Glomerular endothelial cell (primary cell): Measurements from ENCODE around the gene PTPN18. TPM values are rescaled to one million over a fixed set of nuclear protein-coding genes. Genes with fewer than 3 reads are reported as not detected.

Experiments
- DNase-seq: peaks from one replicate; pipeline ENCODE4 v3.0.0-alpha.2; 2011; ENCODE audit warnings: low read depth, low spot score; ENCODE audit errors: extremely low read depth
- total RNA-seq: library from RNA; depleted of rRNA; stranded (reverse); fragments of >200 nt; gene quantifications from 2 replicates; pipeline ENCODE4 v1.2.3, GENCODE V29; 2015

The PTPN18 gene
- total RNA-seq, 1 donor from 2014 or later, result 26.0 TPM

- no peak for DNase-seq
Measured at GRCh38 chr2:130363479-130363878, 7.6 kb downstream of the PTPN18 start.

- DNase-seq, result no peak
Measured at GRCh38 chr2:130365075-130365474, 9.2 kb downstream of the PTPN18 start.

- no peak for DNase-seq
Measured at GRCh38 chr2:130365963-130366362, 10.1 kb downstream of the PTPN18 start.

GRCh38 chr2:130366720-130367119, 10.9 kb downstream of the PTPN18 start:
- no peak for DNase-seq

GRCh38 chr2:130368786-130369185, 12.9 kb downstream of the PTPN18 start:
- no peak for DNase-seq

- no peak for DNase-seq
Measured at GRCh38 chr2:130369311-130369964, 13.6 kb downstream of the PTPN18 start.

GRCh38 chr2:130369965-130370341, 14.1 kb downstream of the PTPN18 start:
- no peak for DNase-seq

GRCh38 chr2:130370490-130370889, 14.6 kb downstream of the PTPN18 start:
- DNase-seq, result no peak

GRCh38 chr2:130371723-130372054, 15.8 kb downstream of the PTPN18 start:
- no peak for DNase-seq

- no peak for DNase-seq
Measured at GRCh38 chr2:130372055-130372832, 16.4 kb downstream of the PTPN18 start.

- no peak for DNase-seq
Measured at GRCh38 chr2:130372833-130373807, 17.3 kb downstream of the PTPN18 start.

GRCh38 chr2:130373808-130374365, 18.0 kb downstream of the PTPN18 start:
- no peak for DNase-seq

- no peak for DNase-seq
Measured at GRCh38 chr2:130374587-130375290, 18.9 kb downstream of the PTPN18 start.

GRCh38 chr2:130375291-130376266, 19.7 kb downstream of the PTPN18 start:
- DNase-seq, result no peak

- DNase-seq, result no peak
Measured at GRCh38 chr2:130376433-130377293, 20.8 kb downstream of the PTPN18 start.

GRCh38 chr2:130377491-130377890, 21.6 kb downstream of the PTPN18 start:
- no peak for DNase-seq

- DNase-seq, result no peak
Measured at GRCh38 chr2:130378206-130378897, 22.5 kb downstream of the PTPN18 start.

- DNase-seq, result no peak
Measured at GRCh38 chr2:130378898-130379214, 23.0 kb downstream of the PTPN18 start.
